GM23338 (cell line): ENCODE measurements around the gene NSRP1. TPM values are rescaled to one million over a fixed set of nuclear protein-coding genes. Genes with fewer than 3 reads are reported as not detected.

Experiments used
- ATAC-seq: fragments of 200-7000 bp; cut with Tn5 transposase; 3 replicates; pipeline ENCODE4 v1.9.1; 2020
- DNase-seq: peaks from one replicate; pipeline ENCODE4 v3.0.0-alpha.2; 2015; ENCODE audit warnings: low spot score
- H2AFZ ChIP-seq: fragments of 200-600 bp; sonication (generic); 2 replicates; pipeline ENCODE4 v1.8.0; 2016; ENCODE audit warnings: antibody characterized with exemption, mild to moderate bottlenecking, moderate library complexity
- H3F3A ChIP-seq: fragments of 200-600 bp; sonication (generic); replicated peaks from 2 replicates; pipeline ENCODE4 v1.8.0; 2017; ENCODE audit warnings: antibody characterized with exemption, mixed run types, low read depth
- H3K27ac ChIP-seq: fragments of 200-600 bp; sonication (generic); 2 replicates; pipeline ENCODE4 v1.6.1; 2016; ENCODE audit warnings: low read depth
- H3K27me3 ChIP-seq: fragments of 200-600 bp; sonication (generic); 2 replicates; pipeline ENCODE4 v1.8.0; 2016; ENCODE audit warnings: mild to moderate bottlenecking, mixed run types, moderate library complexity; ENCODE audit not compliant: insufficient read depth
- H3K36me3 ChIP-seq: fragments of 200-600 bp; sonication (generic); 2 replicates; pipeline ENCODE4 v1.8.0; 2016; ENCODE audit warnings: mild to moderate bottlenecking; ENCODE audit not compliant: insufficient read depth
- H3K4me1 ChIP-seq: fragments of 200-600 bp; sonication (generic); 2 replicates; pipeline ENCODE4 v1.8.0; 2016; ENCODE audit warnings: mild to moderate bottlenecking, moderate library complexity; ENCODE audit not compliant: insufficient read depth
- H3K4me2 ChIP-seq: fragments of 200-600 bp; sonication (generic); 2 replicates; pipeline ENCODE4 v1.7.1; 2017; ENCODE audit warnings: mixed run types
- H3K4me3 ChIP-seq: fragments of 200-600 bp; sonication (generic); 2 replicates; pipeline ENCODE4 v1.6.1; 2016; ENCODE audit warnings: mixed run types
- H3K79me2 ChIP-seq: fragments of 200-600 bp; sonication (generic); replicated peaks from 2 replicates; pipeline ENCODE4 v1.8.0; 2017; ENCODE audit warnings: mild to moderate bottlenecking; ENCODE audit not compliant: insufficient read depth
- H3K9me2 ChIP-seq: fragments of 200-600 bp; sonication (generic); 2 replicates; pipeline ENCODE4 v1.8.0; 2017; ENCODE audit not compliant: insufficient read depth
- H4K20me1 ChIP-seq: fragments of 200-600 bp; sonication (generic); replicated peaks from 2 replicates; pipeline ENCODE4 v1.8.0; 2017; ENCODE audit warnings: mild to moderate bottlenecking; ENCODE audit not compliant: insufficient read depth
- H3K27ac Mint-ChIP-seq: 2 replicates; pipeline ENCODE4 v1.8.0; 2020; ENCODE audit warnings: inconsistent platforms, mild to moderate bottlenecking, moderate library complexity, mixed read lengths
- H3K27me3 Mint-ChIP-seq: 3 replicates; pipeline ENCODE4 v1.8.0; 2022; ENCODE audit warnings: low read depth, mild to moderate bottlenecking, moderate library complexity, mixed read lengths, inconsistent platforms; ENCODE audit not compliant: insufficient read depth, poor library complexity
- H3K36me3 Mint-ChIP-seq: 3 replicates; pipeline ENCODE4 v1.8.0; 2021; ENCODE audit warnings: low read depth, mild to moderate bottlenecking, inconsistent platforms, moderate library complexity, mixed read lengths
- H3K4me1 Mint-ChIP-seq: 3 replicates; pipeline ENCODE4 v1.8.0; 2020; ENCODE audit warnings: mild to moderate bottlenecking, inconsistent platforms, mixed read lengths
- H3K4me3 Mint-ChIP-seq: 3 replicates; pipeline ENCODE4 v1.8.0; 2021; ENCODE audit warnings: moderate library complexity, mild to moderate bottlenecking, inconsistent platforms, mixed read lengths
- H3K9me3 Mint-ChIP-seq: 3 replicates; pipeline ENCODE4 v1.8.0; 2020; ENCODE audit warnings: moderate library complexity, mild to moderate bottlenecking, inconsistent platforms, mixed read lengths
- EZH2 ChIP-seq: fragments of 200-600 bp; sonication (generic); IDR thresholded peaks from one replicate; pipeline ENCODE4 v1.8.0; 2017; ENCODE audit warnings: antibody characterized with exemption, mild to moderate bottlenecking, low read depth; ENCODE audit not compliant: unreplicated experiment
- ZNF114 ChIP-seq: fragments of 250-450 bp; sonication (Bioruptor Pico); IDR thresholded peaks from 2 replicates; pipeline ENCODE4 v1.5.0; 2020; ENCODE audit warnings: mild to moderate bottlenecking, moderate library complexity
- microRNA counts: library from miRNA; unstranded; fragments of <30 nt; microRNA quantifications from one replicate; lab custom pipeline; 2017
- microRNA-seq: library from miRNA; unstranded; fragments of <30 nt; microRNA quantifications from one replicate; pipeline ENCODE4, GENCODE V29; 2017
- polyA plus RNA-seq: library from polyadenylated mRNA; unstranded; fragments of >200 nt; fragmentation: Nextera tagmentation; extraction: Ambion mirVana; gene quantifications from 2 replicates; pipeline ENCODE4 v1.2.1, GENCODE V29; 2016
- small RNA-seq: library from RNA; depleted of rRNA; stranded (forward); fragments of <200 nt; gene quantifications from one replicate; pipeline ENCODE3, GENCODE V24; 2014; ENCODE audit warnings: low replicate concordance
- total RNA-seq: library from RNA; depleted of rRNA; stranded (reverse); fragments of >200 nt; shearing (Covaris generic); gene quantifications from 2 replicates; pipeline ENCODE4 v1.2.3, GENCODE V29; 2014; rRNA removed

Gene NSRP1
- total and polyA plus RNA-seq, 2 experiments from 2014 or later = 15.7 to 110 TPM

DNA sequence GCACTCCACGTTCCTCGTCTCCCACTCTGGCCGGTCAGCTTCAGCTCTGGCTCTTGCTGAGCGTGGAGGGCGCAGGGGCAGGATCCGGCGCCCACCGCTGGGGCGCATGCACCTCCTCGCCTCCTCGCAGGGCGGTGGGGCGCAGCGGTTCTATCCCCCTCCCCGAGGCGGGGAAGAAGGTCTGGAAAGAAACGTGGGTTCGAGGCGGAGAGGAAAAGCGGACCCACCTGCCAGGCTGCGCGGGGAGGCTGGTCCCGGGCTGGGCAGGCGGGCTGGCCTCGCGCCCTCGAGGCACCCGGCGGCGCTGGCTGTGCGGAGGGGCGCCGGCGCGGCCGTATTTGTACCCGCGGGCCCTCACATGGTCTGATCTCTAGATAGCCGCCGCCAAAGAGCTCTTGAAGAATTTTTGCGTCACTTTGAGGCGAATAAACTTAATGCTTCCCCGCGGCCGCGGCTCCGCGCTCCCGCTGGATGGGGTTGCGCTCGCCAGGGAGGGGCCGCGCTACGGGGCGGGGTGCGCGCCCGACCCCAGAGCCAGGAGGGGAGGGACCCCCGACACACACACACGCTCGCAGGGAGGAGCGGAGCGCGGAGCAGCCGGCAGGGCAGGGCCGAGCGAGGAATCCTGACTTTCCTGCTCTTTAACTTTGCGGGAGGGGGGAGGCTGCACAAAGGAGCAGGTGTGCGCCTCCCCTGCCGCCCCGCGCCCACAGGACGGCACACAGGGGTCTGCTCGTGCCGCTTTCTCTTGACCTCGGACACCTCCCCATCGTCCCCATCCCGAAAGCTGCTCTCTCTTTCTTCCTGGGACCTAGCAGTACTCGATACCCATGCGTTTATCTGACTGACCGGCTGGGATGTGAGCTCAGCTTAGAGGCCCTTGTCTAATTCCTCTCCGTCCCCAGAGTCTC lies 119.0 kb downstream of the NSRP1 start, which contains the start of gene SLC6A4:
Gene SLC6A4 (minus strand): TSS at position 312 of the 911 bp plus-strand sequence. CDS start 13,739 bp downstream, outside the sequence.
- TF ChIP-seq ZNF114 (CRISPR knock-in tag) (no peak), EZH2 (peak; percentile 38)
- Histone ChIP-seq H3F3A (no peaks in the 10 kb centered on the region), H3K4me2 (peak within 1 kb of the TSS; percentile 86), H3K36me3 (no peaks in the 10 kb centered on the region), H3K4me1 (peaks cover 27% of the 10 kb centered on the region), H4K20me1 (no peaks in the 10 kb centered on the region), H3K27ac (no peak within 1 kb of the TSS), H3K9me2 (no peaks in the 10 kb centered on the region), H3K79me2 (no peaks in the 10 kb centered on the region), H3K27me3 (peaks cover 79% of the 10 kb centered on the region), H2AFZ (peak within 1 kb of the TSS; percentile 98), H3K4me3 (peak within 1 kb of the TSS; percentile 63)
- DNase-seq = peak; percentile 72
- H3K4me3 Mint-ChIP-seq = peak within 1 kb of the TSS; percentile 70
- H3K27me3 Mint-ChIP-seq = peaks cover 68% of the 10 kb centered on the region
- H3K36me3 Mint-ChIP-seq = peaks cover 5% of the 10 kb centered on the region; the same call in 2 of the 3 replicates
- H3K27ac Mint-ChIP-seq = no peak within 1 kb of the TSS
- peaks cover 9% of the 10 kb centered on the region; the same call in 2 of the 3 replicates for H3K9me3 Mint-ChIP-seq
- peak; percentile 29 for ATAC-seq
- peaks cover 28% of the 10 kb centered on the region for H3K4me1 Mint-ChIP-seq

MicroRNAs within 50 kb of the gene (microRNA counts, 767-probe panel; counts per million panel counts)
- microRNA hsa-miR-3184-5p (lab: Ali Mortazavi, UCI) (not detected), microRNA hsa-miR-423-3p (lab: Ali Mortazavi, UCI) (8,503 counts per million, percentile 52 among the panel's probes with 10 or more counts), microRNA hsa-miR-423-5p (lab: Ali Mortazavi, UCI) (7,665 counts per million, percentile 45 among the panel's probes with 10 or more counts)

Small RNA genes within 50 kb of the gene (microRNA-seq; reads per million reads assigned to microRNA genes)
- gene MIR423 = not detected

Small RNA genes within 50 kb of the gene (small RNA-seq; reads per million reads assigned to genes)
- gene AC104984.5 = not detected

Other genes starting within 250 kb of the NSRP1 start
- gene SSH2, start 186.6 kb upstream of the NSRP1 start, total RNA-seq = 9.9 and 13.2 TPM in 2 replicates
- 10.9 and 12.1 TPM in 2 replicates for gene SSH2, start 186.6 kb upstream of the NSRP1 start, polyA plus RNA-seq
- not detected in 2 replicates for gene EFCAB5, start 175.2 kb upstream of the NSRP1 start, total RNA-seq
- gene EFCAB5, start 175.2 kb upstream of the NSRP1 start, polyA plus RNA-seq = 0.68 and 1.1 TPM in 2 replicates
- gene SLC6A4, start 118.9 kb downstream of the NSRP1 start, total RNA-seq = 0.12 and 0.14 TPM in 2 replicates
- gene SLC6A4, start 118.9 kb downstream of the NSRP1 start, polyA plus RNA-seq = 0.06 and 0.07 TPM in 2 replicates
- 58.7 and 63.1 TPM in 2 replicates for gene BLMH, start 175.1 kb downstream of the NSRP1 start, total RNA-seq
- gene BLMH, start 175.1 kb downstream of the NSRP1 start, polyA plus RNA-seq = 32.1 and 36.4 TPM in 2 replicates
- gene TMIGD1, start 217.2 kb downstream of the NSRP1 start, total RNA-seq = not detected in 2 replicates
- gene TMIGD1, start 217.2 kb downstream of the NSRP1 start, polyA plus RNA-seq = not detected in 2 replicates